CD4-positive, alpha-beta T cell treated with Interleukin-15 for 1 hour (primary cell): ENCODE results near the gene GFRA3.
A peak's percentile ranks its signal among the peaks of the same experiment; 100 is the strongest.

Source experiments
- DNase-seq: peaks from one replicate; pipeline ENCODE4 v3.0.0-alpha.2; 2020

GFRA3 gene

GRCh38 chr5:138246334-138246733 lies 28.1 kb downstream of the GFRA3 start:
- DNase-seq: no peak

- no peak for DNase-seq
These were observed 28.7 kb downstream of the GFRA3 start for GRCh38 chr5:138245717-138246116.

- no peak for DNase-seq
These were observed 30.6 kb downstream of the GFRA3 start for GRCh38 chr5:138243794-138244193.

GRCh38 chr5:138241688-138242571 lies 32.5 kb downstream of the GFRA3 start:
- no peak for DNase-seq

- DNase-seq: no peak
These were observed 33.6 kb downstream of the GFRA3 start for GRCh38 chr5:138240650-138241385.

- DNase-seq: no peak
These were observed 36.4 kb downstream of the GFRA3 start for GRCh38 chr5:138238034-138238433.

GRCh38 chr5:138234651-138235050 lies 39.8 kb downstream of the GFRA3 start:
- DNase-seq: no peak

GRCh38 chr5:138233280-138233679 lies 41.1 kb downstream of the GFRA3 start:
- no peak for DNase-seq

GRCh38 chr5:138230981-138231589 lies 43.3 kb downstream of the GFRA3 start:
- DNase-seq: no peak

GRCh38 chr5:138230261-138230660 lies 44.2 kb downstream of the GFRA3 start:
- DNase-seq: no peak

GRCh38 chr5:138229387-138229786 lies 45.0 kb downstream of the GFRA3 start:
- DNase-seq: no peak

GRCh38 chr5:138226910-138227309 lies 47.5 kb downstream of the GFRA3 start:
- DNase-seq: no peak

GRCh38 chr5:138224712-138225111 lies 49.7 kb downstream of the GFRA3 start:
- no peak for DNase-seq

- DNase-seq: no peak
These were observed 50.9 kb downstream of the GFRA3 start for GRCh38 chr5:138223532-138223931.

- DNase-seq: no peak
These were observed 57.6 kb downstream of the GFRA3 start for GRCh38 chr5:138216799-138217198.

GRCh38 chr5:138213161-138214029 lies 61.0 kb downstream of the GFRA3 start, which contains the start of gene CDC23:
TSS of gene CDC23 (minus strand) at chr5:138213323. CDS start at chr5:138213312, 11 bp downstream.
- DNase-seq: peak; percentile 94

GRCh38 chr5:138212828-138213160 lies 61.6 kb downstream of the GFRA3 start:
- DNase-seq: no peak

- DNase-seq: no peak
These were observed 63.4 kb downstream of the GFRA3 start for GRCh38 chr5:138210985-138211384.
